Transverse colon (tissue), 4 donors: ENCODE data around the gene PBX4. TPM values are rescaled to one million over a fixed set of nuclear protein-coding genes. Genes with fewer than 3 reads are reported as not detected.

Experiments
- DNase-seq: peaks from one replicate; pipeline ENCODE4 v3.0.0-alpha.2; 2019
- H3K27ac ChIP-seq, 4 donors: fragments of 200-600 bp; sonication (generic); 2 replicates each; pipeline ENCODE4 v1.5.1; 2016 to 2018; ENCODE audit warnings: inconsistent platforms in 4 of 4
- H3K27me3 ChIP-seq: fragments of 200-600 bp; sonication (generic); 2 replicates; pipeline ENCODE4 v1.5.1; 2017; ENCODE audit warnings: inconsistent platforms
- H3K36me3 ChIP-seq, 4 donors: fragments of 200-600 bp; sonication (generic); 2 replicates each; pipeline ENCODE4 v1.5.1; 2017 to 2019; ENCODE audit warnings: inconsistent platforms in 4 of 4
- H3K4me1 ChIP-seq, 4 donors: fragments of 200-600 bp; sonication (generic); 2 replicates each; pipeline ENCODE4 v1.5.1; 2017 to 2020; ENCODE audit warnings: inconsistent platforms in 4 of 4
- H3K4me3 ChIP-seq, 4 donors: fragments of 200-600 bp; sonication (generic); 1 replicate in 1 of 4; 2 replicates in 3 of 4; pipeline versions ENCODE4 v1.5.1 to v1.6.1; 2017 to 2019; ENCODE audit warnings: inconsistent platforms in 4 of 4
- H3K9me3 ChIP-seq, 2 donors: fragments of 200-600 bp; sonication (generic); 2 replicates each; pipeline ENCODE4 v1.5.1; 2017 to 2019; ENCODE audit warnings: inconsistent platforms in 2 of 2
- EP300 ChIP-seq: sonication (generic); formaldehyde crosslinking; IDR thresholded peaks from one replicate; pipeline ENCODE4 v1.6.1; 2017; ENCODE audit warnings: antibody characterized with exemption, low read depth
- POLR2A ChIP-seq: fragments of 450-650 bp; IDR thresholded peaks from one replicate; pipeline ENCODE4 v1.6.1; 2016; ENCODE audit warnings: antibody characterized with exemption, mild to moderate bottlenecking, moderate library complexity
- POLR2AphosphoS5 ChIP-seq, 3 donors: sonication (generic); formaldehyde crosslinking; IDR thresholded peaks; one replicate each; pipeline ENCODE4 v1.6.1; 2016; ENCODE audit warnings: antibody characterized with exemption in 3 of 3
- WGBS, 2 donors: methylation state at CpG; one replicate each; pipeline ENCODE4 v1.1.5; 2018; ENCODE audit warnings: low coverage in 1 of 2; 5-methylcytosine and 5-hydroxymethylcytosine counted together
- in situ Hi-C, 4 donors: fragments of 200-750 bp; cut with MboI; loops; one replicate each; pipeline versions ENCODE4 v1.15.0 to v1.15.1; 2017; ENCODE audit warnings: low sequenced_read_pairs in 3 of 4, low pct_ligation_motif_present in 1 of 4, low pct_unique_long_range_greater_than_20kb in 1 of 4
- intact Hi-C: fragments of 100-400 bp; cut with DNase I; formaldehyde crosslinking; loops from one replicate; pipeline ENCODE4 v1.15.1; 2023; ENCODE audit warnings: low total_unique reads
- total RNA-seq, 4 donors: library from RNA; depleted of rRNA; stranded (reverse); fragments of >200 nt; gene quantifications; one replicate each; pipeline ENCODE4 v1.1.0, GENCODE V29; 2016
- TF ChIP-seq, protein P1 (sequence below), 5 experiments: fragments of 200-600 bp in 3 of 5; fragments of 450-650 bp in 2 of 5; sonication (generic) in 3 of 5; IDR thresholded peaks; 1 replicate in 2 of 5; 2 replicates in 3 of 5; pipeline ENCODE4 v1.5.1; 2016 to 2017; ENCODE audit warnings: antibody characterized with exemption in 5 of 5, inconsistent platforms in 3 of 5, mild to moderate bottlenecking in 2 of 5, moderate library complexity in 1 of 5

PBX4 gene
- total RNA-seq, 4 donors from 2014 or later = 1.9 to 11.9 (median 5.1) TPM

DNA sequence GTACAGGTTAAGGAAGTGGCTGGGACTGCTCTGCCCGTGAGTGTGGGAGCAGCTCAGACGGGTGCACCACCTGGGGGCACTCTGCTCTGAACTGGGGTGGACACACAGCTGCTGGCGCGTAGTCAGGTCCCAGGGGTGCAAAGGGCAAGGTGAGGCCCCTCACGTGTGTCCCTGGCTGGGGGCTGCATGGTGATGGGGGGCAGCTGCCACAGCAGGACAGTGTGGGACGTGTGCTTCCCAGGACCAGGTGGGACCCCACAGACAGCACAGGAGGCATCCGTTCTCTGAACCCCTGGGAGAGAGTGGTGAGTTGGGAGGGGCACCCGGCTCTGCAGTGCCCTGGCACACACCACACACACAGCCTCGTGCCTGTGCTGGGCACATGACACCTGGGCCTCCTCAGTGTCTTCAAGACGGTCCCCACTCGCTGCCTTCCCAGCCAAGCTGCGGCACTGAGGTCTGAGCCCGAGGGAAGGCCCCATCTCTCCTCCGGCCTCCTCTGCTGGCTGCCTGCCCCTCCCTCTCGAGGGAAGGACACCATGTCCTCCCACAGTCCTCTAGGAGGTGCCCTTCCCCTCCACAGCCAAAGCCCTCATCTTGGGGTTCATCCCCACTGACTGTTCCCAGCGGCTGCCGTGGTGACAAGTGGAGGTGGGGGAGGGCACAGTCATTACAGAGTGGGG, 55.7 kb downstream of the PBX4 start:
- no peaks in the 10 kb centered on the region for H3K9me3 ChIP-seq
- H3K27ac ChIP-seq = no peak overlapping the region
- no peak for DNase-seq
- no peaks in the 10 kb centered on the region for H3K4me1 ChIP-seq
- no peaks in the 10 kb centered on the region for H3K27me3 ChIP-seq
- no peaks in the 10 kb centered on the region for H3K36me3 ChIP-seq
- 82% methylated on average over 15 of the region's 17 CpGs; no CpG with 5 or more reads in 1 of the 2 donors for WGBS, 2 donors
- TF ChIP-seq POLR2AphosphoS5 (IDR thresholded peaks at IDR 0.05) (no peak), POLR2A (no peak), EP300 (no peak)
- TF ChIP-seq, protein P1, sequence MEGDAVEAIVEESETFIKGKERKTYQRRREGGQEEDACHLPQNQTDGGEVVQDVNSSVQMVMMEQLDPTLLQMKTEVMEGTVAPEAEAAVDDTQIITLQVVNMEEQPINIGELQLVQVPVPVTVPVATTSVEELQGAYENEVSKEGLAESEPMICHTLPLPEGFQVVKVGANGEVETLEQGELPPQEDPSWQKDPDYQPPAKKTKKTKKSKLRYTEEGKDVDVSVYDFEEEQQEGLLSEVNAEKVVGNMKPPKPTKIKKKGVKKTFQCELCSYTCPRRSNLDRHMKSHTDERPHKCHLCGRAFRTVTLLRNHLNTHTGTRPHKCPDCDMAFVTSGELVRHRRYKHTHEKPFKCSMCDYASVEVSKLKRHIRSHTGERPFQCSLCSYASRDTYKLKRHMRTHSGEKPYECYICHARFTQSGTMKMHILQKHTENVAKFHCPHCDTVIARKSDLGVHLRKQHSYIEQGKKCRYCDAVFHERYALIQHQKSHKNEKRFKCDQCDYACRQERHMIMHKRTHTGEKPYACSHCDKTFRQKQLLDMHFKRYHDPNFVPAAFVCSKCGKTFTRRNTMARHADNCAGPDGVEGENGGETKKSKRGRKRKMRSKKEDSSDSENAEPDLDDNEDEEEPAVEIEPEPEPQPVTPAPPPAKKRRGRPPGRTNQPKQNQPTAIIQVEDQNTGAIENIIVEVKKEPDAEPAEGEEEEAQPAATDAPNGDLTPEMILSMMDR (IDR thresholded peaks at IDR 0.05) = no peak
- intact Hi-C loops (no loop called here), in situ Hi-C loops (no loop called here)
- no peak overlapping the region for H3K4me3 ChIP-seq

DNA sequence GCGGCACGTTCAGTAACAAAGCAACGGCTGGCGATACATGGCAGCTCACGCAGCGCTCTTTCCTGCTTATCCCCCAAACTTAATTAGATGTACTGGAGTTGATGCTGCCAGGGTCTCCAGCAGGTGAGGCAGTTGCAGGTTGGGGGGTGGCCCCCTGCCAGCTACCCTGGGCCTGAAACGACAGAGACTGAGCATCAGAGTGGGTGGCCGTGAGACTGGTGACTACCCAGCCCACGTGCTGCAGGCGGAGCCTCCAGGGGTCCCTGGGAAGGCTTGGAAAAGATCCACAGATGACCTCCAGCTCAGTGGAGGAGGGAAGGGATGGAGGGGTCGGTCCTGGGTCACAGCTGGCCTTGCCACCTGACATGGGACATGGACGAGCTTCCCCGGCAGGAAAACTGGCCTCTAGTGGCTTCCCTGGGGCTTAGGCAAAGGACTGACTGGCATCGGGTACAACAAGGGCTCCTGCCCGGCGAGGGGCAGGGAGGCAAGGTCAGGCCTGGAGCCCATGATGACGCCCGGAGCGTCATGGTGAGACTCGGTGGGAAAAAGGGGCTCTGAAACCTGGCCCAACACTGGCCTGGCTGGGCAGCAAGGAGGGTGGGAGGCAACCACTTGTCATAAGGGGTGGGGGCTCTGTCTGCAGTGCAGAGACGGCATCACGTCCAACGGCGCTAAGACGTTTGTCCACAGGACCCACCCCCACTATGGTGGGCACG, 56.4 kb downstream of the PBX4 start:
- no peaks in the 10 kb centered on the region for H3K9me3 ChIP-seq
- in situ Hi-C loops = no loop called here
- H3K27ac ChIP-seq = no peak overlapping the region
- no peak for TF ChIP-seq POLR2AphosphoS5 (IDR thresholded peaks at IDR 0.05)
- TF ChIP-seq, protein P1 (IDR thresholded peaks at IDR 0.05) = no peak
- TF ChIP-seq POLR2A = no peak
- TF ChIP-seq EP300 = no peak
- intact Hi-C loops = no loop called here
- no peaks in the 10 kb centered on the region for H3K4me1 ChIP-seq
- no peak for DNase-seq
- WGBS, 2 donors = 88% methylated on average over 26 of the region's 26 CpGs; no CpG with 5 or more reads in 1 of the 2 donors
- H3K4me3 ChIP-seq = no peak overlapping the region
- no peaks in the 10 kb centered on the region for H3K36me3 ChIP-seq
- H3K27me3 ChIP-seq = no peaks in the 10 kb centered on the region

DNA sequence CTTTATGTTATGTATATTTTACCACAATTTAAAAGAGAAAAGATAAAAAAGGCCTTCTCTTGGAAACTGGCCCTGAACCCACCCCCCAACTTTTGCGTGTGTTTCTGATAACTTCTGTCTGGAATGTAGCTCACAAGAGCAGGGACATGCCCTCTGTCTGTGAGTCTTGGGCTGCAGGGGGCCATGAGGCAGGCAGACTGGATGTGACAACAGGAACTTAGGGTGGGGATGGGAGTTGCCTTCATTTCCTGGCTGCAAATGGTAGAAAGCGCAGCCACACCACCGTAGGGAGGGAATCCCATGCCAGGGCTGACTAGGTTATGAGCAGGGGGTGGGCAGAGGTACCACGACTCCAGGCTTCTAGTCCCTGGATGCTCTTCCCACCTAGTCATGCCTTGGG, 58.6 kb downstream of the PBX4 start:
- no peak for DNase-seq

GRCh38 chr19:19558636-19559035, 59.9 kb downstream of the PBX4 start:
- Histone ChIP-seq H3K27ac (no peak overlapping the region), H3K36me3 (no peaks in the 10 kb centered on the region), H3K4me1 (no peaks in the 10 kb centered on the region), H3K27me3 (no peaks in the 10 kb centered on the region), H3K9me3 (no peaks in the 10 kb centered on the region), H3K4me3 (no peak overlapping the region)
- WGBS, 2 donors = 94% methylated on average over 16 of the region's 16 CpGs; no CpG with 5 or more reads in 1 of the 2 donors
- TF ChIP-seq, protein P1 (IDR thresholded peaks at IDR 0.05) = no peak
- TF ChIP-seq POLR2AphosphoS5 (IDR thresholded peaks at IDR 0.05) = no peak
- no peak for TF ChIP-seq EP300
- no peak for TF ChIP-seq POLR2A
- in situ Hi-C loops = no loop called here
- intact Hi-C loops = no loop called here
- no peak for DNase-seq

More for the DNA sequence above, 58.6 kb downstream of the PBX4 start:
- WGBS, 2 donors = 72 to 81% methylated on average over 2 to 4 of the region's 4 CpGs
- H3K4me3 ChIP-seq = no peak overlapping the region
- H3K4me1 ChIP-seq = no peaks in the 10 kb centered on the region
- no peak overlapping the region for H3K27ac ChIP-seq
- H3K27me3 ChIP-seq = no peaks in the 10 kb centered on the region
- no peaks in the 10 kb centered on the region for H3K9me3 ChIP-seq
- in situ Hi-C loops = no loop called here
- intact Hi-C loops = no loop called here
- no peaks in the 10 kb centered on the region for H3K36me3 ChIP-seq
- TF ChIP-seq, protein P1 (IDR thresholded peaks at IDR 0.05) = no peak
